Panc1 (cell line): Measurements from ENCODE around the gene ZDHHC19. TPM values are rescaled to one million over a fixed set of nuclear protein-coding genes. Genes with fewer than 3 reads are reported as not detected.
A peak's percentile ranks its signal among the peaks of the same experiment; 100 is the strongest.
"Not testable (repeated sequence)": the region's sequence is repeated elsewhere in the genome, so short reads cannot be mapped to it uniquely, and the experiment has no call there.

Source experiments
- ATAC-seq: fragments of 200-7000 bp; cut with Tn5 transposase; 2 replicates; pipeline ENCODE4 v1.9.1; 2020; ENCODE audit warnings: mild to moderate bottlenecking, moderate library complexity
- BruUV-seq: library from RNA; stranded (reverse); fragments of 400-500 nt; replicated peaks from 2 replicates; lab custom pipeline; 2021; lab: Mats Ljungman, UMichigan
- CTCF ChIA-PET: fragments of 300-600 bp; sonication (Branson Sonifier 250); formaldehyde crosslinking; loops from one replicate; lab custom pipeline; 2022; ENCODE audit warnings: antibody characterized with exemption; lab: Charles Lee
- POLR2A ChIA-PET: fragments of 300-600 bp; sonication (Branson Sonifier 250); formaldehyde crosslinking; loops from one replicate; lab custom pipeline; 2022; ENCODE audit warnings: antibody characterized with exemption; lab: Charles Lee
- DNase-seq: peaks from one replicate; pipeline ENCODE4 v3.0.0-alpha.2; 2010; ENCODE audit warnings: low read depth, low spot score
- H3K27ac ChIP-seq: 2 replicates; pipeline ENCODE4 v1.5.1; 2011; ENCODE audit warnings: mild to moderate bottlenecking, low read length, inconsistent platforms
- H3K27me3 ChIP-seq: fragments of 200-500 bp; sonication (Bioruptor generic); 2 replicates; pipeline ENCODE4 v1.6.0; 2014; ENCODE audit warnings: low read length, inconsistent platforms; ENCODE audit not compliant: control insufficient read depth, insufficient read depth
- H3K36me3 ChIP-seq: fragments of 200-500 bp; sonication (Bioruptor generic); 2 replicates; pipeline ENCODE4 v1.5.1; 2014; ENCODE audit warnings: inconsistent platforms, mild to moderate bottlenecking, low read length, moderate library complexity; ENCODE audit not compliant: control insufficient read depth, insufficient read depth
- H3K4me1 ChIP-seq: 2 replicates; pipeline ENCODE4 v1.5.1; 2011; ENCODE audit warnings: inconsistent platforms, mild to moderate bottlenecking, low read length, moderate library complexity; ENCODE audit not compliant: control insufficient read depth, insufficient read depth
- H3K4me3 ChIP-seq, 2 experiments: 2 replicates each; pipeline ENCODE4 v1.5.1; 2011 to 2012; ENCODE audit warnings: low read depth in 2 of 2, low read length in 2 of 2, mild to moderate bottlenecking in 2 of 2, inconsistent platforms in 1 of 2, moderate library complexity in 1 of 2
- H3K9me3 ChIP-seq: fragments of 200-500 bp; sonication (Bioruptor generic); 2 replicates; pipeline ENCODE4 v1.5.1; 2014; ENCODE audit warnings: low read depth, mild to moderate bottlenecking, inconsistent platforms, low read length, moderate library complexity; ENCODE audit not compliant: control insufficient read depth, insufficient read depth
- POLR2AphosphoS5 ChIP-seq: IDR thresholded peaks from 2 replicates; pipeline ENCODE4 v1.6.1; 2012; ENCODE audit warnings: mild to moderate bottlenecking, low read depth, low read length, moderate library complexity
- SIN3A ChIP-seq: IDR thresholded peaks from 2 replicates; pipeline ENCODE4 v1.6.1; 2012; ENCODE audit warnings: low read depth, mild to moderate bottlenecking, low read length, moderate library complexity, borderline replicate concordance; ENCODE audit not compliant: insufficient read depth
- TCF7L2 ChIP-seq: IDR thresholded peaks from 2 replicates; pipeline ENCODE4 v1.6.1; 2011; ENCODE audit warnings: mild to moderate bottlenecking, low read depth, low read length, inconsistent platforms
- in situ Hi-C: cut with HindIII; loops from 2 replicates; pipeline ENCODE4 v1.10.0; 2016; ENCODE audit warnings: low sequenced_read_pairs, low pct_unique_long_range_greater_than_20kb
- intact Hi-C: fragments of 100-400 bp; cut with micrococcal nuclease; formaldehyde crosslinking; loops from one replicate; pipeline ENCODE4 v1.10.0; 2022; ENCODE audit not compliant: unreplicated experiment
- total RNA-seq: library from RNA; stranded (reverse); gene quantifications from one replicate; pipeline ENCODE4 v1.2.1, GENCODE V29; 2021; ENCODE audit not compliant: unreplicated experiment
- TF ChIP-seq, protein P1 (sequence below), 2 experiments: IDR thresholded peaks; 2 replicates each; pipeline ENCODE4 v1.6.1; 2011 to 2012; ENCODE audit warnings: low read depth in 2 of 2, control low read depth in 1 of 2, low read length in 1 of 2, mild to moderate bottlenecking in 1 of 2, moderate library complexity in 1 of 2; ENCODE audit not compliant: insufficient read depth in 1 of 2
- TF ChIP-seq, protein P2 (sequence below): fragments of 450-650 bp; IDR thresholded peaks from 2 replicates; pipeline ENCODE4 v1.5.1; 2017; ENCODE audit warnings: mild to moderate bottlenecking

The ZDHHC19 gene
- total RNA-seq, 1 experiment from 2014 or later, result 0.33 TPM

DNA sequence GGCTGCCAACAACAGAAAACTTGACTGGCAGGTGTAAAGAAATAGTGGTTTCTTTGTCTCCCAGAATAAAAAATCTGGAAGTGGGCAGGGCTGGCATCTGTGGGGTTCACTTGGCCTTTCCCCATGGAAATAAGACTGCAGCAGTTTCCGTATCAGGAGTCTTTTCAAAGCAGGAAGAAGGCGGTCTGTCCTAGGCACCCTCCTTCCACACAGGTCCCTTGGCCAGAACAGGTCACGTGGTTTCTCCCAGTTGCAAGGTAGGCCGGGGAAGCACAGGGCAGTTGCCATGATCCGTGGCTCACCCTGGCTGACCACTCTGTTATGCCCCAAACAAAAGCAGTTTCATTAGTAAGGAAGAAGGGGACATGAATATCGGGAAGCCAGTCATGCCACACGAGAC lies 45.4 kb downstream of the ZDHHC19 start:
- Histone ChIP-seq H3K4me3 (no peak overlapping the region), H3K9me3 (no peaks in the 10 kb centered on the region), H3K27ac (peak overlapping the region; percentile 2; the same call in 1 of the 2 replicates), H3K27me3 (no peaks in the 10 kb centered on the region), H3K4me1 (no peaks in the 10 kb centered on the region), H3K36me3 (no peaks in the 10 kb centered on the region)
- no TSS peak for BruUV-seq
- TF ChIP-seq SIN3A, result no peak
- TF ChIP-seq, protein P1, sequence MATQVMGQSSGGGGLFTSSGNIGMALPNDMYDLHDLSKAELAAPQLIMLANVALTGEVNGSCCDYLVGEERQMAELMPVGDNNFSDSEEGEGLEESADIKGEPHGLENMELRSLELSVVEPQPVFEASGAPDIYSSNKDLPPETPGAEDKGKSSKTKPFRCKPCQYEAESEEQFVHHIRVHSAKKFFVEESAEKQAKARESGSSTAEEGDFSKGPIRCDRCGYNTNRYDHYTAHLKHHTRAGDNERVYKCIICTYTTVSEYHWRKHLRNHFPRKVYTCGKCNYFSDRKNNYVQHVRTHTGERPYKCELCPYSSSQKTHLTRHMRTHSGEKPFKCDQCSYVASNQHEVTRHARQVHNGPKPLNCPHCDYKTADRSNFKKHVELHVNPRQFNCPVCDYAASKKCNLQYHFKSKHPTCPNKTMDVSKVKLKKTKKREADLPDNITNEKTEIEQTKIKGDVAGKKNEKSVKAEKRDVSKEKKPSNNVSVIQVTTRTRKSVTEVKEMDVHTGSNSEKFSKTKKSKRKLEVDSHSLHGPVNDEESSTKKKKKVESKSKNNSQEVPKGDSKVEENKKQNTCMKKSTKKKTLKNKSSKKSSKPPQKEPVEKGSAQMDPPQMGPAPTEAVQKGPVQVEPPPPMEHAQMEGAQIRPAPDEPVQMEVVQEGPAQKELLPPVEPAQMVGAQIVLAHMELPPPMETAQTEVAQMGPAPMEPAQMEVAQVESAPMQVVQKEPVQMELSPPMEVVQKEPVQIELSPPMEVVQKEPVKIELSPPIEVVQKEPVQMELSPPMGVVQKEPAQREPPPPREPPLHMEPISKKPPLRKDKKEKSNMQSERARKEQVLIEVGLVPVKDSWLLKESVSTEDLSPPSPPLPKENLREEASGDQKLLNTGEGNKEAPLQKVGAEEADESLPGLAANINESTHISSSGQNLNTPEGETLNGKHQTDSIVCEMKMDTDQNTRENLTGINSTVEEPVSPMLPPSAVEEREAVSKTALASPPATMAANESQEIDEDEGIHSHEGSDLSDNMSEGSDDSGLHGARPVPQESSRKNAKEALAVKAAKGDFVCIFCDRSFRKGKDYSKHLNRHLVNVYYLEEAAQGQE (IDR thresholded peaks at IDR 0.05; ENCODE audit: insufficient read depth in 1 of 2, low read depth in 2 of 2, low read length in 1 of 2), result no peak
- TF ChIP-seq POLR2AphosphoS5, result no peak
- TF ChIP-seq TCF7L2, result no peak
- TF ChIP-seq, protein P2, sequence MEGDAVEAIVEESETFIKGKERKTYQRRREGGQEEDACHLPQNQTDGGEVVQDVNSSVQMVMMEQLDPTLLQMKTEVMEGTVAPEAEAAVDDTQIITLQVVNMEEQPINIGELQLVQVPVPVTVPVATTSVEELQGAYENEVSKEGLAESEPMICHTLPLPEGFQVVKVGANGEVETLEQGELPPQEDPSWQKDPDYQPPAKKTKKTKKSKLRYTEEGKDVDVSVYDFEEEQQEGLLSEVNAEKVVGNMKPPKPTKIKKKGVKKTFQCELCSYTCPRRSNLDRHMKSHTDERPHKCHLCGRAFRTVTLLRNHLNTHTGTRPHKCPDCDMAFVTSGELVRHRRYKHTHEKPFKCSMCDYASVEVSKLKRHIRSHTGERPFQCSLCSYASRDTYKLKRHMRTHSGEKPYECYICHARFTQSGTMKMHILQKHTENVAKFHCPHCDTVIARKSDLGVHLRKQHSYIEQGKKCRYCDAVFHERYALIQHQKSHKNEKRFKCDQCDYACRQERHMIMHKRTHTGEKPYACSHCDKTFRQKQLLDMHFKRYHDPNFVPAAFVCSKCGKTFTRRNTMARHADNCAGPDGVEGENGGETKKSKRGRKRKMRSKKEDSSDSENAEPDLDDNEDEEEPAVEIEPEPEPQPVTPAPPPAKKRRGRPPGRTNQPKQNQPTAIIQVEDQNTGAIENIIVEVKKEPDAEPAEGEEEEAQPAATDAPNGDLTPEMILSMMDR, result no peak
- CTCF ChIA-PET, result no interaction called here
- POLR2A ChIA-PET, result no interaction called here
- DNase-seq, result no peak
- intact Hi-C loops (no loop called here), in situ Hi-C loops (no loop called here)
- no peak for ATAC-seq

DNA sequence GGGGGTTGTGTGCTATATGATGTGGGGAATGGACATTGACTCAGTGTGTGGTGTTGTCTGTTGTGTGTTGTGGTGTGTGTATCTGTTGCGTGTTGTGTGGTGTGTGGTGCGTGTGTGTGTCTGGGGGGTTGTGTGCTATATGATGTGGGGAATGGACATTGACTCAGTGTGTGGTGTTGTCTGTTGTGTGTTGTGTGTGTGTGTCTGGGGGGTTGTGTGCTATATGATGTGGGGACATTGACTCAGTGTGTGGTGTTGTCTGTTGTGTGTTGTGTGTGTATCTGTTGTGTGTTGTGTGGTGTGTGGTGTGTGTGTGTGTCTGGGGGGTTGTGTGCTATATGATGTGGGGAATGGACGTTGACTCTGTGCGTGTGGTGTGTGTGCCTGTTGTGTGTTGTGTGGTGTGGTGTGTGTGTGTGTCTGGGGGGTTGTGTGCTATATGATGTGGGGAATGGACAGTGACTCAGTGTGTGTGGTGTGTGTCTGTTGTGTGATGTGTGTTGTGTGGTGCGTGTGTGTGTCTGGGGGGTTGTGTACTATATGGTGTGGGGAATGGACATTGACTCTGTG lies 46.1 kb downstream of the ZDHHC19 start:
- intact Hi-C loops, BruUV-seq, POLR2A ChIA-PET, H3K36me3 ChIP-seq, CTCF ChIA-PET, in situ Hi-C loops, H3K4me1 ChIP-seq, H3K27me3 ChIP-seq, H3K27ac ChIP-seq, ATAC-seq, H3K9me3 ChIP-seq, H3K4me3 ChIP-seq, DNase-seq: not testable (repeated sequence)

DNA sequence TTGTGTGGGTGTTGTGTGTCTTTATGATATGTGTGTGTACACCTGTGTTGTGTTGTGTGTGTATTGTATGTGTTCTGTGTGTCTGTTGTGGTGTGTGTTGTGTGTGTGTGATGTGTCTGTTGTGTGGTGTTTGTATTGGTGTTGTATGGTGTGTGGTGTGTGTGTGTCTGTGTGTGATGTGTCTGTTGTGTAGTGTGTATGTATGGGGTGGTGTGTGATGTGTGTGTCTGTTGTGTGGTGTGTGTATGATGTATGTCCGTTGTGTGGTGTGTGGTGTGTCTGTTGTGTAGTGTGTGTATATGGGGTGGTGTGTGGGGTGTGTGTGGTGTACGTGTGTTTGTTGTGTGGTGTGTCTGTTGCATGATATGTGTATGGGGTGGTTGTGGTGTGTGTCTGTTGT lies 46.6 kb downstream of the ZDHHC19 start:
- TF ChIP-seq POLR2AphosphoS5, result no peak
- TF ChIP-seq, protein P2, result no peak
- TF ChIP-seq TCF7L2, result no peak
- TF ChIP-seq, protein P1 (IDR thresholded peaks at IDR 0.05; ENCODE audit: insufficient read depth in 1 of 2, low read depth in 2 of 2, low read length in 1 of 2), result no peak
- no peak for TF ChIP-seq SIN3A
- ATAC-seq, result no peak
- CTCF ChIA-PET, result no interaction called here
- intact Hi-C loops, result no loop called here
- Histone ChIP-seq H3K27ac (no peak overlapping the region), H3K9me3 (no peaks in the 10 kb centered on the region), H3K36me3 (no peaks in the 10 kb centered on the region), H3K4me3 (no peak overlapping the region), H3K4me1 (peaks cover 8% of the 10 kb centered on the region), H3K27me3 (no peaks in the 10 kb centered on the region)
- no TSS peak for BruUV-seq
- in situ Hi-C loops, result no loop called here
- no peak for DNase-seq
- POLR2A ChIA-PET, result no interaction called here
